Measurements from ENCODE around the gene FOXK1.
"Not testable (repeated sequence)": the region's sequence is repeated elsewhere in the genome, so short reads cannot be mapped to it uniquely, and the experiment has no call there.

FOXK1 gene

DNA sequence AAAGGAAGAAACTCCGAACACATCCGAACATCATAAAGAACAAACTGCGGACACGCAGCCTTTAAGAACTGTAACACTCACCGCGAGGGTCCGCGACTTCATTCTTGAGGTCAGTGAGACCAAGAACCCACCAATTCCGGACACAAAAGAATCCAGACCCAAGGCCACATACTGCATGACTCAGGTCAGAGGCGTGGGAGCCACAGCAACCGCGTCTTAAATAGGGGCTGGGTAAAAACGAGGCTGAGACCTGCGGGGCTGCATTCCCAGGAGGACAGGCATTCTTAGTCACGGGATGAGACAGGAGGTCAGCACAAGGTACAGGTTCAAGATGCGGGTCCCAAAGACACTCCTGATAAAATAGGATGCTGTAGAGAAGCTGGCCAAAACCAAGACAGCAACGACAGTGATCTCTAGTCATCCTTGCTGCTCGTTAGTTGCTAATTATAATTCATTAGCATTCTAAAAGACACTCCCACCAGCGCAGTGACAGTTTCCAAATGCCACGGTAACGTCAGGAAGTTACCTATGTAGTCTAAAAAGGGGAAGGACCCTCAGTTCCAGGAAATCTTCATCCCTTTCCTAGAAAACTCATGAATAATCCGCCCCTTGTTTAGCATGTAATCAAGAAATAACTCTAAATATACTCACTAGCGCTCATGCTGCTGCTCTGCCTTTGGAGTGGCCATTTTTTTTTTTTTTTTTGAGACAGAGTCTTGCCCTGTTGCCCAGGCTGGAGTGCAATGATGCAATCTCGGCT, 112.7 kb downstream of the FOXK1 start:
- H3K9me3 ChIP-seq (ENCODE audit: insufficient read depth, low read depth, low read length), result no peaks in the 10 kb centered on the region
- H3K4me1 ChIP-seq (ENCODE audit: insufficient read depth, low read length), result no peaks in the 10 kb centered on the region
- no peak overlapping the region for H3K27ac ChIP-seq (ENCODE audit: low read length)
- H3K4me3 ChIP-seq (ENCODE audit: low read length), result no peak overlapping the region
- no peak overlapping the region for H3K9ac ChIP-seq (ENCODE audit: low read depth, low read length)
- H3K36me3 ChIP-seq (ENCODE audit: insufficient read depth, low read depth, low read length), result no peaks in the 10 kb centered on the region
- H3K27me3 ChIP-seq (ENCODE audit: insufficient read depth, low read length), result no peaks in the 10 kb centered on the region

GRCh38 chr7:4796453-4796852, 114.4 kb downstream of the FOXK1 start:
- no peak overlapping the region for H3K4me3 ChIP-seq (ENCODE audit: low read length)
- H3K4me1 ChIP-seq (ENCODE audit: insufficient read depth, low read length), result no peaks in the 10 kb centered on the region
- H3K9ac ChIP-seq (ENCODE audit: low read depth, low read length), result no peak overlapping the region
- H3K27ac ChIP-seq (ENCODE audit: low read length), result no peak overlapping the region
- H3K27me3 ChIP-seq (ENCODE audit: insufficient read depth, low read length), result no peaks in the 10 kb centered on the region
- no peaks in the 10 kb centered on the region for H3K9me3 ChIP-seq (ENCODE audit: insufficient read depth, low read depth, low read length)
- no peaks in the 10 kb centered on the region for H3K36me3 ChIP-seq (ENCODE audit: insufficient read depth, low read depth, low read length)

DNA sequence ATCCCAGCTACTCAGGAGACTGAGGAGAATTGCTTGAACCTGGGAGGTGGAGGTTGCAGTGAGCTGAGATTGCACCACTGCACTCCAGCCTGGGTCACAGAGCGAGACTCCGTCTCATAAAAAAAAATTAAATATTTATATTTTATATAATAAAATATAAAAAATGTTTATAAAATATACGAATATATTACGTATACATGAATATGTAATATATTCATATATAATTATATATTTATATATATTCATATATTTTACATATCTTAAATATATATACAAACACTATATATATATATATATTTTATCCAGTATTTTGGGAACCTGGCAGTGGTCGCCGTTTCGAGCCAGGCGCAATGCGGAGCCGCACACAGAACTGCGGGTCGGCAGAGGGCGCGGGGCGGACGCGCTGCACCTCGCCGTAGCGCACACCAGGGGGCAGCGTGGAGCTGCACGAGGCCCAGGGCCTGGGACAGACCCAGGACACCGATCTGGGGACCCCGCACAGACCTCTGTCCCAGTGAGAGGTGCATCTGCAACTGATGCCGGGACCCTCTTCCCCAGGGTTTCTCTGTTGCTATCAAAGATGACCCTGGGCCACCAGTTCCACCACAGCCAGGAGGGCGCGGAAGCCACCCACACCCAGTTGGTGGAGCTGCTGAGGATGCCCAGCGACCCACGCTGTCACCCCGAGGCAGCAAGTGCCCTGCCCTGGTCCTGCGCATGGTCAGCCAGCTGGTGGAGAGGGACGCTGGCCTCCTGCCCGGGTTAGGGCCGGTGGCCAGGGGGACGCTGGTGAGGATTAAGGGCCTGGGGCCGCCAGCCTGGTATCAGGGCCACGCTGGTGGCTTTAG, 116.0 kb downstream of the FOXK1 start:
- H3K4me3 ChIP-seq (ENCODE audit: low read length), result no peak overlapping the region

GRCh38 chr7:4798706-4799235, 116.7 kb downstream of the FOXK1 start:
- no peaks in the 10 kb centered on the region for H3K27me3 ChIP-seq (ENCODE audit: insufficient read depth, low read length)
- no peaks in the 10 kb centered on the region for H3K4me1 ChIP-seq (ENCODE audit: insufficient read depth, low read length)
- H3K9ac ChIP-seq (ENCODE audit: low read depth, low read length), result no peak overlapping the region
- no peaks in the 10 kb centered on the region for H3K36me3 ChIP-seq (ENCODE audit: insufficient read depth, low read depth, low read length)
- no peak overlapping the region for H3K4me3 ChIP-seq (ENCODE audit: low read length)
- H3K9me3 ChIP-seq (ENCODE audit: insufficient read depth, low read depth, low read length), result no peaks in the 10 kb centered on the region
- H3K27ac ChIP-seq (ENCODE audit: low read length), result no peak overlapping the region

More for the DNA sequence above, 116.0 kb downstream of the FOXK1 start:
- Histone ChIP-seq H3K27me3 (ENCODE audit: insufficient read depth, low read length) (no peaks in the 10 kb centered on the region), H3K27ac (ENCODE audit: low read length) (no peak overlapping the region), H3K36me3 (ENCODE audit: insufficient read depth, low read depth, low read length) (no peaks in the 10 kb centered on the region), H3K4me1 (ENCODE audit: insufficient read depth, low read length) (no peaks in the 10 kb centered on the region), H3K9ac (ENCODE audit: low read depth, low read length) (no peak overlapping the region), H3K9me3 (ENCODE audit: insufficient read depth, low read depth, low read length) (no peaks in the 10 kb centered on the region)

DNA sequence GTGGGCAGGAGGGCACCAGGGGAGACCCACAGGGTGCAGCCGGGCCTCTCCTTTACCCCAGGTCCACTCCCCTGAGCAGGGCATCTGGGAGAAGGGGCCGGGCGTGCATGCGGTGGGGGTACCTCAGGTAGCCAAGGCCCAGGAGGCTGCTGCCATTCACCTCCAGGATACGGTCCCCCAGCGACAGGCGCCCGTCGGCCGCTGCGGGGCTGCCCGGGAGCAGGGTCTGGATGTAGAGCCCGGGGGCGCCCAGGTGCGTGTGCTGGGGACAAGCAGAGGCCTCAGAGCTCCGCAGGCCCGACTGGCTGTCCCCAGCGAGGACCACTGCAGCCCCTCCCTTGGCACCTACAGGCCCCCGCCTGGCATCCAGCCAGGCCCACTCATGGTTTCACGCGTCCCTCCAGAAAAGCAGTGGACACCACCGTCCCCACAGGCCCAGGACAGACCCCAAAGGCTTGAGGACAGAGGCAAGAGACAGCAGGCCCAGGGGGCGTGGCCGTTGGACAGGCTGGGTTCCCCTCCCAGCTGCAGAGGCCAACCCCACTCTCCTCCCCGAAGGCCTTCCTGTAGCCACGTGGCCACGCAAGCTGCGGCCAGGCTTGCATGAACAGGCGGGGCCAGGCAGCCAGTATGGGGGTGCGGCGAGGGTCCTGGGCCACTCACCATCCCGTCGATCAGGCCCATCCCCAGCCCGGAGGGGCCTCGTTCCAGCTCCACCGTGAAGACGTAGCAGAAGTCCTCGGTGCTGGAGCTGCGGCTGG, 117.6 kb downstream of the FOXK1 start:
- Histone ChIP-seq H3K9ac (ENCODE audit: low read depth, low read length) (no peak overlapping the region), H3K36me3 (ENCODE audit: insufficient read depth, low read depth, low read length) (no peaks in the 10 kb centered on the region), H3K4me1 (ENCODE audit: insufficient read depth, low read length) (no peaks in the 10 kb centered on the region), H3K27me3 (ENCODE audit: insufficient read depth, low read length) (no peaks in the 10 kb centered on the region), H3K27ac (ENCODE audit: low read length) (no peak overlapping the region), H3K9me3 (ENCODE audit: insufficient read depth, low read depth, low read length) (no peaks in the 10 kb centered on the region), H3K4me3 (ENCODE audit: low read length) (no peak overlapping the region)

- Histone ChIP-seq H3K27ac (ENCODE audit: low read length) (no peak overlapping the region), H3K27me3 (ENCODE audit: insufficient read depth, low read length) (no peaks in the 10 kb centered on the region), H3K36me3 (ENCODE audit: insufficient read depth, low read depth, low read length) (no peaks in the 10 kb centered on the region), H3K9ac (ENCODE audit: low read depth, low read length) (no peak overlapping the region), H3K4me3 (ENCODE audit: low read length) (no peak overlapping the region), H3K4me1 (ENCODE audit: insufficient read depth, low read length) (no peaks in the 10 kb centered on the region), H3K9me3 (ENCODE audit: insufficient read depth, low read depth, low read length) (no peaks in the 10 kb centered on the region)
Observed at GRCh38 chr7:4800487-4800886, 118.4 kb downstream of the FOXK1 start.

GRCh38 chr7:4800926-4801838, 119.1 kb downstream of the FOXK1 start:
- Histone ChIP-seq H3K36me3 (ENCODE audit: insufficient read depth, low read depth, low read length) (no peaks in the 10 kb centered on the region), H3K27me3 (ENCODE audit: insufficient read depth, low read length) (no peaks in the 10 kb centered on the region), H3K9ac (ENCODE audit: low read depth, low read length) (no peak overlapping the region), H3K9me3 (ENCODE audit: insufficient read depth, low read depth, low read length) (no peaks in the 10 kb centered on the region), H3K4me3 (ENCODE audit: low read length) (no peak overlapping the region), H3K27ac (ENCODE audit: low read length) (no peak overlapping the region), H3K4me1 (ENCODE audit: insufficient read depth, low read length) (no peaks in the 10 kb centered on the region)

DNA sequence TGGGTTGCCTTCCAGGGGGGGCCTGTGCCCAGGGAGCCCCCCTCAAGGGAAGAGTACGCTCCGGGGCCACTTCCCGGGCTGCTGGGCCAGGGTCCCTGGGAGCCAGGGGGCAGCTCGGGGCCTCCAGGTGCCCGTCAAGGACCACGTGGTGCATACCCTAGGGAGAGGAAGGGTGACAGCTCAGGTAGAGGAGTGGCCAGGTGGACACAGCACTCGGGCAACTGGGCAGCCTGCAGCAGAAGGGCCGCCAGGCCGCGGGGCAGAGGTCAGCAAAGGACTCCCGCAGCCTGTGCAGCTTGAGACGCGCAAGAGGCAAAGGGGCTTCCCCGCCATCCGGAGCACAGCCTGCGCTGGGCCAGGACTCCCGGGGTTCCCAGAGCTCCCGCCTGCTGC, 119.7 kb downstream of the FOXK1 start:
- no peaks in the 10 kb centered on the region for H3K4me1 ChIP-seq (ENCODE audit: insufficient read depth, low read length)
- H3K9ac ChIP-seq (ENCODE audit: low read depth, low read length), result no peak overlapping the region
- H3K27ac ChIP-seq (ENCODE audit: low read length), result no peak overlapping the region
- H3K36me3 ChIP-seq (ENCODE audit: insufficient read depth, low read depth, low read length), result no peaks in the 10 kb centered on the region
- no peaks in the 10 kb centered on the region for H3K27me3 ChIP-seq (ENCODE audit: insufficient read depth, low read length)
- H3K9me3 ChIP-seq (ENCODE audit: insufficient read depth, low read depth, low read length), result no peaks in the 10 kb centered on the region
- no peak overlapping the region for H3K4me3 ChIP-seq (ENCODE audit: low read length)

DNA sequence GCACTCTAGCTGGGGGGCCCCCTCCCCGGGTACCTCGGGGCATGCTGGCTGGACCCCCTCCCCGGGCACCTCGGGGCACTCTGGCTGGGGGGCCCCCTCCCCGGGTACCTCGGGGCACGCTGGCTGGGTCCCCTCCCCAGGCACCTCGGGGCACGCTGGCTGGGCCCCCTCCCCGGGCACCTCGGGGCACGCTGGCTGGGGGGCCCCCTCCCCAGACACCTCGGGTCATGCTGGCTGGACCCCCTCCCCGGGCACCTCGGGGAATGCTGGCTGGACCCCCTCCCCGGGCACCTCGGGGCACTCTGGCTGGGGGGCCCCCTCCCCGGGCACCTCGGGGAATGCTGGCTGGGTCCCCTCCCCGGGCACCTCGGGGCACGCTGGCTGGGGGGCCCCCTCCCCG, 120.5 kb downstream of the FOXK1 start:
- H3K4me3 ChIP-seq (ENCODE audit: low read length); H3K4me1 ChIP-seq (ENCODE audit: insufficient read depth, low read length); H3K27me3 ChIP-seq (ENCODE audit: insufficient read depth, low read length); H3K9ac ChIP-seq (ENCODE audit: low read depth, low read length); H3K36me3 ChIP-seq (ENCODE audit: insufficient read depth, low read depth, low read length); H3K27ac ChIP-seq (ENCODE audit: low read length); H3K9me3 ChIP-seq (ENCODE audit: insufficient read depth, low read depth, low read length): not testable (repeated sequence)

- no peak overlapping the region for H3K27ac ChIP-seq (ENCODE audit: low read length)
- H3K27me3 ChIP-seq (ENCODE audit: insufficient read depth, low read length), result no peaks in the 10 kb centered on the region
- H3K36me3 ChIP-seq (ENCODE audit: insufficient read depth, low read depth, low read length), result no peaks in the 10 kb centered on the region
- H3K4me3 ChIP-seq (ENCODE audit: low read length), result no peak overlapping the region
- H3K9me3 ChIP-seq (ENCODE audit: insufficient read depth, low read depth, low read length), result no peaks in the 10 kb centered on the region
- H3K4me1 ChIP-seq (ENCODE audit: insufficient read depth, low read length), result no peaks in the 10 kb centered on the region
- H3K9ac ChIP-seq (ENCODE audit: low read depth, low read length), result no peak overlapping the region
Observed at GRCh38 chr7:4803397-4804241, 121.5 kb downstream of the FOXK1 start.

Measured in iPS-20b (cell line).